ENCODE results near the gene LDLRAD4.

LDLRAD4 gene

GRCh38 chr18:13392899-13393298, 174.3 kb downstream of the LDLRAD4 start:
- no peak for DNase-seq

GRCh38 chr18:13393338-13393737, 174.8 kb downstream of the LDLRAD4 start:
- DNase-seq = no peak

- DNase-seq = no peak
These were observed 176.2 kb downstream of the LDLRAD4 start for GRCh38 chr18:13394801-13395200.

GRCh38 chr18:13395577-13395976, 177.0 kb downstream of the LDLRAD4 start:
- no peak for DNase-seq

- no peak for DNase-seq
These were observed 179.1 kb downstream of the LDLRAD4 start for GRCh38 chr18:13397504-13398163.

- DNase-seq = no peak
These were observed 180.1 kb downstream of the LDLRAD4 start for GRCh38 chr18:13398631-13399030.

GRCh38 chr18:13399511-13399910, 181.0 kb downstream of the LDLRAD4 start:
- DNase-seq = no peak

GRCh38 chr18:13400636-13401315, 182.2 kb downstream of the LDLRAD4 start:
- no peak for DNase-seq

GRCh38 chr18:13401404-13401803, 182.8 kb downstream of the LDLRAD4 start:
- no peak for DNase-seq

GRCh38 chr18:13401826-13402225, 183.3 kb downstream of the LDLRAD4 start:
- DNase-seq = no peak

GRCh38 chr18:13403786-13404549, 185.4 kb downstream of the LDLRAD4 start:
- DNase-seq = no peak

GRCh38 chr18:13405305-13406038, 186.9 kb downstream of the LDLRAD4 start:
- DNase-seq = no peak

- no peak for DNase-seq
These were observed 187.6 kb downstream of the LDLRAD4 start for GRCh38 chr18:13406049-13406615.

GRCh38 chr18:13406736-13407135, 188.2 kb downstream of the LDLRAD4 start:
- DNase-seq = no peak

GRCh38 chr18:13407484-13407883, 188.9 kb downstream of the LDLRAD4 start:
- no peak for DNase-seq

- no peak for DNase-seq
These were observed 190.5 kb downstream of the LDLRAD4 start for GRCh38 chr18:13409026-13409425.

GRCh38 chr18:13409997-13410396, 191.4 kb downstream of the LDLRAD4 start:
- no peak for DNase-seq

GRCh38 chr18:13410471-13410870, 191.9 kb downstream of the LDLRAD4 start:
- DNase-seq = no peak

- DNase-seq = no peak
These were observed 193.5 kb downstream of the LDLRAD4 start for GRCh38 chr18:13412017-13412416.

- DNase-seq = no peak
These were observed 194.3 kb downstream of the LDLRAD4 start for GRCh38 chr18:13412901-13413300.

GRCh38 chr18:13414102-13414501, 195.5 kb downstream of the LDLRAD4 start:
- DNase-seq = no peak

- no peak for DNase-seq
These were observed 196.0 kb downstream of the LDLRAD4 start for GRCh38 chr18:13414521-13414920.

- no peak for DNase-seq
These were observed 197.2 kb downstream of the LDLRAD4 start for GRCh38 chr18:13415736-13416135.

Data from activated naive CD4-positive, alpha-beta T cell (primary cell).